ENCODE results near the gene DEGS1. TPM values are rescaled to one million over a fixed set of nuclear protein-coding genes. Genes with fewer than 3 reads are reported as not detected.

The DEGS1 gene
- total and polyA plus RNA-seq, 10 of the 15 experiments (the other 5 are each of a cell fraction or from before 2014, with no cell fraction given), result 16.5 to 133 (median 46.0) TPM

- H3K9me3 ChIP-seq (replicated peaks; ENCODE audit: control insufficient read depth, insufficient read depth, low read length), result peaks cover 3% of the 10 kb centered on the region; the same call in 2 of the 3 replicates
- no peak for ATAC-seq
- no peaks in the 10 kb centered on the region for H4K20me1 ChIP-seq (ENCODE audit: control insufficient read depth, insufficient read depth)
- no TSS peak for BruUV-seq (replicated peaks)
- H3K36me3 ChIP-seq (ENCODE audit: control insufficient read depth in 2 of 2, insufficient read depth in 2 of 2, low read length in 1 of 2), result no peaks in the 10 kb centered on the region
- ChIA-PET SMC1A (ENCODE audit: uncharacterized antibody, unreplicated experiment) (no interaction called here), POLR2A (interaction anchor here (0.6 to 1.3 kb wide), 4 partner anchors 8 to 1270 kb away, joined by 3 to 6 read pairs (median 4); no protein-coding TSS in a partner anchor), CTCF (interaction anchor here (0.8 kb wide), 1 partner anchor 155 kb away, joined by 3 read pairs; no protein-coding TSS in a partner anchor), RAD21 (ENCODE audit: unreplicated experiment) (no interaction called here)
- intact Hi-C loops (cut with micrococcal nuclease; ENCODE audit: unreplicated experiment) (no loop called here), in situ Hi-C loops (cut with MboI) (no loop called here)
- TF ChIP-seq RB1 (IDR thresholded peaks at IDR 0.05; ENCODE audit: borderline replicate concordance), result no peak
- no peak for FAIRE-seq
- H2AFZ ChIP-seq (ENCODE audit: control insufficient read depth, low read depth, low read length), result no peak overlapping the region
- H3K4me1 ChIP-seq (ENCODE audit: control insufficient read depth, insufficient read depth, low read length), result peaks cover 13% of the 10 kb centered on the region
- 74% methylated on average over 3 of the region's 3 CpGs for WGBS (ENCODE audit: insufficient coverage, insufficient replicate concordance, low lambda C conversion rate, missing lambda C conversion rate)
- no peak overlapping the region for H3K9ac ChIP-seq (ENCODE audit: control insufficient read depth, insufficient read depth, low read length)
- H3K4me3 ChIP-seq, result no peak overlapping the region
- H3K79me2 ChIP-seq (ENCODE audit: control insufficient read depth, insufficient read depth, low read length), result no peaks in the 10 kb centered on the region
- no peaks in the 10 kb centered on the region for H3K27me3 ChIP-seq (replicated peaks in 1 of 2; ENCODE audit: control insufficient read depth in 2 of 2, insufficient read depth in 2 of 2, low read length in 1 of 2)
- no peak for DNase-seq (ENCODE audit: low read depth, low spot score)
- no peak overlapping the region for H3K4me2 ChIP-seq (ENCODE audit: control insufficient read depth, insufficient read depth)
- no peak overlapping the region for H3K27ac ChIP-seq (ENCODE audit: control insufficient read depth, insufficient read depth)
Observed at GRCh38 chr1:224172229-224172628, 10.8 kb upstream of the DEGS1 start.

GRCh38 chr1:224173523-224173922 is 9.5 kb upstream of the DEGS1 start:
- TF ChIP-seq HSF1 (IDR thresholded peaks at IDR 0.05; ENCODE audit: low read depth, low read length) (no peak), PAX5 (IDR thresholded peaks at IDR 0.05; ENCODE audit: borderline replicate concordance, low read depth, low read length) (no peak), BCL11A (IDR thresholded peaks at IDR 0.05; ENCODE audit: low read depth, low read length) (no peak), ZNF274 (IDR thresholded peaks at IDR 0.05; ENCODE audit: insufficient read depth, insufficient read length) (no peak), JUND (IDR thresholded peaks at IDR 0.05; ENCODE audit: low read depth, low read length) (no peak), POLR2A (IDR thresholded peaks at IDR 0.05; ENCODE audit: low read depth, low read length) (no peak), ZNF687 (IDR thresholded peaks at IDR 0.05) (no peak), POLR2AphosphoS2 (IDR thresholded peaks at IDR 0.05; ENCODE audit: low read depth, low read length) (no peak)
- Histone ChIP-seq H2AFZ (ENCODE audit: control insufficient read depth, low read depth, low read length) (no peak overlapping the region), H3K36me3 (ENCODE audit: control insufficient read depth in 2 of 2, insufficient read depth in 2 of 2, low read length in 1 of 2) (no peaks in the 10 kb centered on the region), H3K9ac (ENCODE audit: control insufficient read depth, insufficient read depth, low read length) (no peak overlapping the region), H3K4me2 (ENCODE audit: control insufficient read depth, insufficient read depth) (no peak overlapping the region), H4K20me1 (ENCODE audit: control insufficient read depth, insufficient read depth) (no peaks in the 10 kb centered on the region), H3K4me3 (no peak overlapping the region), H3K27me3 (replicated peaks in 1 of 2; ENCODE audit: control insufficient read depth in 2 of 2, insufficient read depth in 2 of 2, low read length in 1 of 2) (no peaks in the 10 kb centered on the region), H3K79me2 (ENCODE audit: control insufficient read depth, insufficient read depth, low read length) (no peaks in the 10 kb centered on the region), H3K9me3 (replicated peaks; ENCODE audit: control insufficient read depth, insufficient read depth, low read length) (peaks cover 3% of the 10 kb centered on the region; the same call in 2 of the 3 replicates), H3K4me1 (ENCODE audit: control insufficient read depth, insufficient read depth, low read length) (peaks cover 13% of the 10 kb centered on the region), H3K27ac (ENCODE audit: control insufficient read depth, insufficient read depth) (no peak overlapping the region)
- CTCF ChIA-PET, result interaction anchor here (0.7 kb wide), 1 partner anchor 139 kb away, joined by 3 read pairs; no protein-coding TSS in a partner anchor
- DNase-seq (ENCODE audit: low read depth, low spot score), result no peak
- ATAC-seq, result no peak
- RAD21 ChIA-PET (ENCODE audit: unreplicated experiment), result no interaction called here
- no TSS peak for BruUV-seq (replicated peaks)
- FAIRE-seq, result no peak
- intact Hi-C loops (cut with micrococcal nuclease; ENCODE audit: unreplicated experiment), result no loop called here
- WGBS (ENCODE audit: insufficient coverage, insufficient replicate concordance, low lambda C conversion rate, missing lambda C conversion rate), result 88% methylated on average over 5 of the region's 5 CpGs
- SMC1A ChIA-PET (ENCODE audit: uncharacterized antibody, unreplicated experiment), result no interaction called here
- in situ Hi-C loops (cut with MboI), result no loop called here
- POLR2A ChIA-PET, result no interaction called here
